ENCODE results near the gene CCDC93. TPM values are rescaled to one million over a fixed set of nuclear protein-coding genes. Genes with fewer than 3 reads are reported as not detected.

Gene CCDC93
- total and polyA plus RNA-seq, 2 of the 4 experiments (the other 2 are of a cell fraction): 8.1 to 17.2 TPM

DNA sequence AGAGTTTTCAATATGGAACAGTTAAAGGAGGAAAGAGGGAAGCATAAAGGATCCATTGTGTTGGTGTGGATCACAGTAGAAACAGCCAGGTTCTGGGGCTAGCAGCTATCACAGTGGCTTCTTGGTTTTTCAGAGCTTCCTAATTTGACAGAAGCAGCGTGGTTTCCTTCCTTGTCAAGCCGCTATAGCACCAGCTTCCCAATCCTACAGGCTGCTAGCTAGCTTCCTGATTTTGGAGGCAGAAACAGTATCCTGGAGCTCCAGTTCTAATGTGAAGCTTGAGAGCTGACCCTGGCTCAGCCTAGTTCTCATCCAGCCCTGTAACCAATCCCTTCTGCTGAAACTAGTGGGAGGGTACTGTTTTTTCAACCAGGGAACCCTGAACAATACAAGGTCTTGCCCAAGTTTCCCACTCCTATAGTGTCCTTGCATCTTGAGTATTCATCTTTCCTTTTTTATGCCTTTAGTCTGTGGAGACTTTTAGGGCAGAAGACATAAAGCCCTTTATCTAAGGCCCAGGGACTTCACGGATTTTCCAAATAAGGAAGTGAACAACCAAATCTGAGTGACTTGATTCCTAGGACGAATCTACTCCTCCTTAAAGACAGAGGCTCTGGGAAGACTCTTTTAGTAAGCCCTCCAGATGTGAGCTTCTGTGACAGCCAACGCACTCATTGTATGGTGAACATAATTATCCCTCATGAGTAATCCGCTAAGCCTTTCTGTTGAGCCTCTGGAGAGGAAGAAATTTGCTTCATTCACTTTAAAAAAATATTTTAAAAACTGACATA lies 33.8 kb downstream of the CCDC93 start:
- Histone ChIP-seq H3K9me1 (ENCODE audit: insufficient read depth, low read length) (peaks cover 6% of the 10 kb centered on the region; the same call in 1 of the 2 replicates), H3K56ac (ENCODE audit: extremely low read depth, insufficient read depth, low read length) (peak overlapping the region; percentile 54), H3K14ac (replicated peaks; ENCODE audit: low read depth, low read length) (peak overlapping the region; percentile 87), H2AK5ac (ENCODE audit: low read depth, low read length) (peak overlapping the region; percentile 66), H3K36me3 (ENCODE audit: control insufficient read depth, insufficient read depth, low read length) (peaks cover 8% of the 10 kb centered on the region), H3K9ac (ENCODE audit: low read depth, low read length) (peak overlapping the region; percentile 28; the same call in 1 of the 2 replicates), H2BK15ac (ENCODE audit: low read depth, low read length) (peak overlapping the region; percentile 56; the same call in 1 of the 3 replicates), H3K27ac (ENCODE audit: insufficient read depth, low read length) (peak overlapping the region; percentile 93), H3K79me1 (ENCODE audit: low read depth in 1 of 2, low read length in 2 of 2) (peaks cover under 1 to 12% of the 10 kb centered on the region in 2 experiments; a peak in 2 of 4 replicates), H2BK120ac (ENCODE audit: low read depth, low read length) (peak overlapping the region; percentile 82), H3K4me1 (ENCODE audit: control insufficient read depth, insufficient read depth, low read length) (peaks cover 12% of the 10 kb centered on the region), H2BK20ac (ENCODE audit: low read depth, low read length) (peak overlapping the region; percentile 80), H4K8ac (ENCODE audit: low read depth in 2 of 2, low read length in 2 of 2) (peak overlapping the region; percentile 88 to 89), H3K18ac (ENCODE audit: low read depth, low read length) (peak overlapping the region; percentile 42), H4K91ac (ENCODE audit: insufficient read depth, low read depth, low read length) (peak overlapping the region; percentile 76), H4K5ac (ENCODE audit: low read depth, low read length) (peak overlapping the region; percentile 55), H3K27me3 (ENCODE audit: control insufficient read depth, insufficient read depth, low read length) (no peaks in the 10 kb centered on the region), H4K20me1 (ENCODE audit: insufficient read depth, low read length) (no peaks in the 10 kb centered on the region; the same call in 1 of the 2 replicates), H3K9me3 (ENCODE audit: control insufficient read depth, insufficient read depth, low read length) (no peaks in the 10 kb centered on the region), H2BK5ac (ENCODE audit: low read depth, low read length, poor library complexity, severe bottlenecking) (peak overlapping the region; percentile 89), H3K4me2 (ENCODE audit: low read depth, low read length) (peak overlapping the region; percentile 67; the same call in 1 of the 2 replicates), H2AK9ac (replicated peaks; ENCODE audit: low read depth, low read length, poor library complexity) (peak overlapping the region; percentile 79), H2AFZ (replicated peaks; ENCODE audit: low read length, poor library complexity) (peak overlapping the region; percentile 65), H3K4me3 (ENCODE audit: insufficient read depth, low read depth, low read length) (no peak overlapping the region), H3K4ac (ENCODE audit: low read depth, low read length) (peak overlapping the region; percentile 86), H3K23ac (ENCODE audit: low read depth, low read length) (peak overlapping the region; percentile 81; the same call in 1 of the 2 replicates)
- dilution Hi-C loops (cut with HindIII; ENCODE audit: low sequenced_read_pairs, unreplicated experiment) (no loop called here), intact Hi-C loops (cut with micrococcal nuclease) (no loop called here), in situ Hi-C loops (cut with MboI; ENCODE audit: low sequenced_read_pairs) (no loop called here)
- DNase-seq (peak; percentile 76), ATAC-seq (ENCODE audit: low read depth) (peak; percentile 69)
- no TSS peak for BruUV-seq (replicated peaks)
- ChIA-PET CTCF (interaction anchor here (0.9 to 2.4 kb wide), 3 partner anchors 23 to 35 kb away, joined by 3 to 11 read pairs (median 4); no protein-coding TSS in a partner anchor), POLR2A (ENCODE audit: unreplicated experiment) (no interaction called here)
- WGBS, 2 experiments (ENCODE audit: extremely low coverage in 2 of 2, insufficient read length in 1 of 2): no CpG with 5 or more reads among the region's 6 CpGs
- TF ChIP-seq, protein P1, sequence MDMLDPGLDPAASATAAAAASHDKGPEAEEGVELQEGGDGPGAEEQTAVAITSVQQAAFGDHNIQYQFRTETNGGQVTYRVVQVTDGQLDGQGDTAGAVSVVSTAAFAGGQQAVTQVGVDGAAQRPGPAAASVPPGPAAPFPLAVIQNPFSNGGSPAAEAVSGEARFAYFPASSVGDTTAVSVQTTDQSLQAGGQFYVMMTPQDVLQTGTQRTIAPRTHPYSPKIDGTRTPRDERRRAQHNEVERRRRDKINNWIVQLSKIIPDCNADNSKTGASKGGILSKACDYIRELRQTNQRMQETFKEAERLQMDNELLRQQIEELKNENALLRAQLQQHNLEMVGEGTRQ (IDR thresholded peaks at IDR 0.05; ENCODE audit: low read depth, low read length): no peak
- 0 out of 2 replicates have a peak, but pooled peaks have one; percentile 45 for TF ChIP-seq POLR2A (IDR thresholded peaks at IDR 0.05; ENCODE audit: low read depth, low read length)

Data from IMR-90 (cell line).